Measurements from ENCODE around the gene CCDC78.
"Not testable (repeated sequence)": the region's sequence is repeated elsewhere in the genome, so short reads cannot be mapped to it uniquely, and the experiment has no call there.

Gene CCDC78

GRCh38 chr16:760545-761343, 34.5 kb upstream of the CCDC78 start, which contains the start of gene MSLN:
TSS of gene MSLN (plus strand) at chr16:760734. CDS start at chr16:762681, 1,947 bp downstream.
- no peak for DNase-seq (ENCODE audit: low read depth)

- DNase-seq (ENCODE audit: low read depth) = no peak
These were observed 33.8 kb upstream of the CCDC78 start for GRCh38 chr16:760065-760464.

- no peak for DNase-seq (ENCODE audit: low read depth)
These were observed 33.1 kb upstream of the CCDC78 start for GRCh38 chr16:759110-759910.

GRCh38 chr16:756428-756827, 30.2 kb upstream of the CCDC78 start:
- no peak for DNase-seq (ENCODE audit: low read depth)

- DNase-seq (ENCODE audit: low read depth) = no peak
These were observed 28.4 kb upstream of the CCDC78 start for GRCh38 chr16:754656-755055.

GRCh38 chr16:754121-754607, 27.9 kb upstream of the CCDC78 start:
- not testable (repeated sequence) for DNase-seq (ENCODE audit: low read depth)

- DNase-seq (ENCODE audit: low read depth) = no peak
These were observed 25.7 kb upstream of the CCDC78 start for GRCh38 chr16:752007-752312.

- DNase-seq (ENCODE audit: low read depth) = no peak
These were observed 25.1 kb upstream of the CCDC78 start for GRCh38 chr16:751152-752006.

- DNase-seq (ENCODE audit: low read depth) = no peak
These were observed 24.2 kb upstream of the CCDC78 start for GRCh38 chr16:750485-750884.

- no peak for DNase-seq (ENCODE audit: low read depth)
These were observed 22.8 kb upstream of the CCDC78 start for GRCh38 chr16:749010-749409.

GRCh38 chr16:747978-748746, 21.9 kb upstream of the CCDC78 start:
- DNase-seq (ENCODE audit: low read depth) = no peak

- DNase-seq (ENCODE audit: low read depth) = no peak
These were observed 20.4 kb upstream of the CCDC78 start for GRCh38 chr16:746637-747036.

GRCh38 chr16:745739-746138, 19.5 kb upstream of the CCDC78 start:
- no peak for DNase-seq (ENCODE audit: low read depth)

GRCh38 chr16:743794-744500, 17.7 kb upstream of the CCDC78 start:
- DNase-seq (ENCODE audit: low read depth) = no peak

- DNase-seq (ENCODE audit: low read depth) = not testable (repeated sequence)
These were observed 16.7 kb upstream of the CCDC78 start for GRCh38 chr16:742894-743293.

GRCh38 chr16:741986-742629, 15.9 kb upstream of the CCDC78 start:
- no peak for DNase-seq (ENCODE audit: low read depth)

GRCh38 chr16:740764-741505, 14.7 kb upstream of the CCDC78 start, which contains the start of gene CIAO3:
TSS of gene CIAO3 (minus strand) at chr16:740997. CDS start at chr16:740985, 12 bp downstream.
- DNase-seq (ENCODE audit: low read depth) = peak; percentile 86

- no peak for DNase-seq (ENCODE audit: low read depth)
These were observed 14.2 kb upstream of the CCDC78 start for GRCh38 chr16:740459-740763.

- DNase-seq (ENCODE audit: low read depth) = no peak
These were observed 13.6 kb upstream of the CCDC78 start for GRCh38 chr16:739560-740458.

Data from stimulated activated CD4-positive, alpha-beta T cell treated with anti-CD3 and anti-CD28 coated beads, Interleukin-2, amount 100 ng/mL, for 4 hours (primary cell).